GM23248 (cell line): ENCODE data around the gene RELB. TPM values are rescaled to one million over a fixed set of nuclear protein-coding genes. Genes with fewer than 3 reads are reported as not detected.
"Not testable (repeated sequence)": the region's sequence is repeated elsewhere in the genome, so short reads cannot be mapped to it uniquely, and the experiment has no call there.

ENCODE experiments used
- DNase-seq: peaks from one replicate; pipeline ENCODE4 v3.0.0-alpha.2; 2015
- H2AFZ ChIP-seq: fragments of 200-600 bp; sonication (generic); 2 replicates; pipeline ENCODE4 v1.6.1; 2016; ENCODE audit warnings: antibody characterized with exemption
- H3F3A ChIP-seq: fragments of 200-600 bp; sonication (generic); 2 replicates; pipeline ENCODE4 v1.6.1; 2016; ENCODE audit warnings: mild to moderate bottlenecking, antibody characterized with exemption, mixed run types; ENCODE audit not compliant: insufficient read depth
- H3K27ac ChIP-seq: fragments of 200-600 bp; sonication (generic); 2 replicates; pipeline ENCODE4 v1.5.1; 2016; ENCODE audit warnings: mild to moderate bottlenecking
- H3K27me3 ChIP-seq: fragments of 200-600 bp; sonication (generic); replicated peaks from 2 replicates; pipeline ENCODE4 v1.6.1; 2016; ENCODE audit warnings: mild to moderate bottlenecking; ENCODE audit not compliant: insufficient read depth
- H3K36me3 ChIP-seq: fragments of 200-600 bp; sonication (generic); 2 replicates; pipeline ENCODE4 v1.6.1; 2016; ENCODE audit warnings: low read depth, mild to moderate bottlenecking
- H3K4me1 ChIP-seq: fragments of 200-600 bp; sonication (generic); 2 replicates; pipeline ENCODE4 v1.6.1; 2016; ENCODE audit warnings: mild to moderate bottlenecking; ENCODE audit not compliant: insufficient read depth
- H3K4me2 ChIP-seq: fragments of 200-600 bp; sonication (generic); one replicate; pipeline ENCODE4 v1.6.1; 2016; ENCODE audit warnings: mild to moderate bottlenecking; ENCODE audit not compliant: unreplicated experiment
- H3K4me3 ChIP-seq: fragments of 200-600 bp; sonication (generic); 2 replicates; pipeline ENCODE4 v1.5.1; 2016; ENCODE audit warnings: mild to moderate bottlenecking
- H3K79me2 ChIP-seq: fragments of 200-600 bp; sonication (generic); 2 replicates; pipeline ENCODE4 v1.6.1; 2016; ENCODE audit warnings: mild to moderate bottlenecking; ENCODE audit not compliant: insufficient read depth
- H3K9ac ChIP-seq: fragments of 200-600 bp; sonication (generic); 2 replicates; pipeline ENCODE4 v1.6.1; 2016; ENCODE audit warnings: mild to moderate bottlenecking
- H3K9me2 ChIP-seq: fragments of 200-600 bp; sonication (generic); 2 replicates; pipeline ENCODE4 v1.6.1; 2016; ENCODE audit warnings: mixed run types, mild to moderate bottlenecking, moderate library complexity; ENCODE audit not compliant: insufficient read depth
- H3K9me3 ChIP-seq: fragments of 200-600 bp; sonication (generic); one replicate; pipeline ENCODE4 v1.6.1; 2017; ENCODE audit warnings: low read depth
- H4K20me1 ChIP-seq: fragments of 200-600 bp; sonication (generic); 2 replicates; pipeline ENCODE4 v1.6.0; 2016; ENCODE audit not compliant: insufficient read depth
- EZH2 ChIP-seq: fragments of 200-600 bp; sonication (generic); IDR thresholded peaks from 2 replicates; pipeline ENCODE4 v1.6.1; 2018; ENCODE audit warnings: antibody characterized with exemption, mild to moderate bottlenecking; ENCODE audit not compliant: insufficient read depth, poor library complexity, severe bottlenecking
- EZH2phosphoT487 ChIP-seq: fragments of 200-600 bp; sonication (generic); IDR thresholded peaks from 2 replicates; pipeline ENCODE4 v1.6.1; 2018; ENCODE audit warnings: antibody characterized with exemption, moderate library complexity, mild to moderate bottlenecking, low read depth; ENCODE audit not compliant: insufficient read depth
- WGBS, 2 experiments: methylation state at CpG; one replicate each; pipeline ENCODE4 v1.1.6; 2015 to 2017; ENCODE audit warnings: low lambda C conversion rate in 2 of 2, low coverage in 1 of 2; ENCODE audit errors: missing lambda C conversion rate in 2 of 2; 5-methylcytosine and 5-hydroxymethylcytosine counted together
- in situ Hi-C: fragments of 300-500 bp; cut with MboI; formaldehyde crosslinking; loops from 2 replicates; pipeline ENCODE4 v1.15.0; 2020
- polyA plus RNA-seq: library from polyadenylated mRNA; unstranded; fragments of >200 nt; fragmentation: Nextera tagmentation; extraction: Ambion mirVana; gene quantifications from 2 replicates; pipeline ENCODE4 v1.2.1, GENCODE V29; 2016
- total RNA-seq: library from RNA; depleted of rRNA; stranded (reverse); fragments of >200 nt; shearing (Covaris generic); gene quantifications from 2 replicates; pipeline ENCODE4 v1.2.3, GENCODE V29; 2014

The RELB gene
- total and polyA plus RNA-seq, 2 experiments from 2014 or later = 10.0 to 12.5 TPM

GRCh38 chr19:44969437-44969836, 31.8 kb upstream of the RELB start:
- DNase-seq = no peak
- H3K9me2 ChIP-seq = no peaks in the 10 kb centered on the region
- WGBS, 2 experiments = 94 to 100% methylated on average over 3 to 5 of the region's 5 CpGs
- no peak overlapping the region for H3K4me3 ChIP-seq
- H3K27me3 ChIP-seq = no peaks in the 10 kb centered on the region
- H3K4me1 ChIP-seq = no peaks in the 10 kb centered on the region
- no peaks in the 10 kb centered on the region for H4K20me1 ChIP-seq
- 0 out of 2 replicates have a peak, but pooled peaks cover 6% of the 10 kb centered on the region for H3K36me3 ChIP-seq
- TF ChIP-seq EZH2 = no peak
- TF ChIP-seq EZH2phosphoT487 = no peak
- H3F3A ChIP-seq = no peaks in the 10 kb centered on the region
- no peak overlapping the region for H3K4me2 ChIP-seq
- no peak overlapping the region for H2AFZ ChIP-seq
- no peak overlapping the region for H3K27ac ChIP-seq
- in situ Hi-C loops = no loop called here
- H3K79me2 ChIP-seq = peaks cover 55% of the 10 kb centered on the region
- H3K9ac ChIP-seq = no peak overlapping the region
- no peaks in the 10 kb centered on the region for H3K9me3 ChIP-seq

- H2AFZ ChIP-seq, H3K9me3 ChIP-seq, H3K4me3 ChIP-seq, H3K36me3 ChIP-seq, H3K4me2 ChIP-seq, H3K27me3 ChIP-seq, H4K20me1 ChIP-seq, H3K9ac ChIP-seq, DNase-seq, H3F3A ChIP-seq, H3K4me1 ChIP-seq, H3K9me2 ChIP-seq, H3K27ac ChIP-seq, in situ Hi-C loops: not testable (repeated sequence)
- peaks cover 41% of the 10 kb centered on the region for H3K79me2 ChIP-seq
- 69 to 72% methylated on average over 6 of the region's 6 CpGs for WGBS, 2 experiments
These were observed 29.8 kb upstream of the RELB start for GRCh38 chr19:44971451-44971850.

GRCh38 chr19:44972802-44973201, 28.5 kb upstream of the RELB start:
- no peak overlapping the region for H3K27ac ChIP-seq
- H3K4me2 ChIP-seq = no peak overlapping the region
- H4K20me1 ChIP-seq = no peaks in the 10 kb centered on the region
- no peak overlapping the region for H3K9ac ChIP-seq
- no peaks in the 10 kb centered on the region for H3K9me3 ChIP-seq
- peaks cover 36% of the 10 kb centered on the region for H3K79me2 ChIP-seq
- no peak overlapping the region for H2AFZ ChIP-seq
- no peaks in the 10 kb centered on the region for H3K9me2 ChIP-seq
- 93 to 94% methylated on average over 11 to 13 of the region's 13 CpGs for WGBS, 2 experiments
- no peaks in the 10 kb centered on the region for H3K27me3 ChIP-seq
- no peak for DNase-seq
- H3K4me3 ChIP-seq = no peak overlapping the region
- no peaks in the 10 kb centered on the region for H3F3A ChIP-seq
- in situ Hi-C loops = no loop called here
- no peak for TF ChIP-seq EZH2
- TF ChIP-seq EZH2phosphoT487 = no peak
- peaks cover 11% of the 10 kb centered on the region; the same call in 1 of the 2 replicates for H3K36me3 ChIP-seq
- H3K4me1 ChIP-seq = no peaks in the 10 kb centered on the region

GRCh38 chr19:44973982-44974735, 27.1 kb upstream of the RELB start:
- no peak for DNase-seq
- TF ChIP-seq EZH2 = no peak
- no peak for TF ChIP-seq EZH2phosphoT487
- H3K4me2 ChIP-seq = no peak overlapping the region
- H3K4me1 ChIP-seq = no peaks in the 10 kb centered on the region
- H3K9ac ChIP-seq = no peak overlapping the region
- H3K27me3 ChIP-seq = no peaks in the 10 kb centered on the region
- H2AFZ ChIP-seq = no peak overlapping the region
- H3K79me2 ChIP-seq = peaks cover 22% of the 10 kb centered on the region
- no peaks in the 10 kb centered on the region for H4K20me1 ChIP-seq
- H3K4me3 ChIP-seq = no peak overlapping the region
- H3K36me3 ChIP-seq = peaks cover 22% of the 10 kb centered on the region; the same call in 1 of the 2 replicates
- in situ Hi-C loops = no loop called here
- no peaks in the 10 kb centered on the region for H3K9me3 ChIP-seq
- no peaks in the 10 kb centered on the region for H3K9me2 ChIP-seq
- WGBS, 2 experiments = 90 to 92% methylated on average over 21 of the region's 21 CpGs
- no peaks in the 10 kb centered on the region for H3F3A ChIP-seq
- H3K27ac ChIP-seq = no peak overlapping the region

GRCh38 chr19:44974857-44975256, 26.4 kb upstream of the RELB start:
- Histone ChIP-seq H3K79me2 (peaks cover 17% of the 10 kb centered on the region; the same call in 1 of the 2 replicates), H3K4me3 (no peak overlapping the region), H3K9ac (no peak overlapping the region), H3K36me3 (peaks cover 25% of the 10 kb centered on the region; the same call in 1 of the 2 replicates), H3F3A (no peaks in the 10 kb centered on the region), H3K9me3 (no peaks in the 10 kb centered on the region), H3K4me1 (no peaks in the 10 kb centered on the region), H4K20me1 (no peaks in the 10 kb centered on the region), H3K27me3 (no peaks in the 10 kb centered on the region), H3K9me2 (no peaks in the 10 kb centered on the region), H2AFZ (no peak overlapping the region), H3K4me2 (no peak overlapping the region), H3K27ac (no peak overlapping the region)
- no peak for DNase-seq
- TF ChIP-seq EZH2phosphoT487 (no peak), EZH2 (no peak)
- in situ Hi-C loops = no loop called here
- 88 to 90% methylated on average over 5 of the region's 5 CpGs for WGBS, 2 experiments
